ENCODE data around the gene SLC38A10. TPM values are rescaled to one million over a fixed set of nuclear protein-coding genes. Genes with fewer than 3 reads are reported as not detected.
A peak's percentile ranks its signal among the peaks of the same experiment; 100 is the strongest.

Gene SLC38A10
- 26.1 TPM for total RNA-seq

DNA sequence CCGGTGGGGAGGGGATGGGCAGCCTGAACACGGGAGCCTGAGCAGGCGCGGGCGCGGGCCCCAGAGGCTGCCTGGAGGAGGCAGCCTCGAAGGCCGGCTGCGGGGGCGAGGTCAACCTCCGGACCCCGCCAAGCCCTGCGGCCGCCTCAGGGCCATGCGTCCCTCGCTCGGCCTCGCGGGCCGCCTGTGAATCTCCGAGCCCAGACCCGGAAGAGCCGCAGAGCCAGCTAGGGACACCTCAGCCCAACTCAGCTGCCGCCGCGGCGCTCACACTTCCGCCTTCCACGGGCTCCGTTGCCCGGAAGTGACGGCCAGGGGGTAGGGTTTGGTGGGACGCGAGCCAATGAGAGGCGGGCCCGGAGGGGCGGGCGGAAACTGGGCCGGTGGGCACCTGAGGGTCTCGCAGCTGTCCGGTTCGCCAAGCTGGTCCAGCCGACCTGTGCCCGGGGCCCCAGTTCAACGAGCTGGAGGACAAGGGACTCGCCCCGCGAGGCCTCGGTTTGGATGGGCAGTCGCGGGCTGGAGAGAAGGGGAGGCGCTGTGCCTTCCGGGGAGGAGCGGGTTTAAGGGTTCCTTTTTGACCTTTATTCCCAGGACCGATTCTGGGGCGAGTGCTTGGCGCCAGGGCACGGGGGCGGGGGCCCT lies at the start of gene SLC38A10:
SLC38A10 (minus strand) TSS at position 277 of the 645 bp plus-strand sequence. CDS start 386 bp downstream, outside the sequence.
- Histone ChIP-seq H3K27me3 (ENCODE audit: control insufficient read depth in 3 of 3, insufficient read depth in 3 of 3, low read length in 3 of 3) (no peaks in the 10 kb centered on the region), H3K27ac (ENCODE audit: low read depth, low read length) (peak within 1 kb of the TSS; percentile 90), H3K9me3 (ENCODE audit: control insufficient read depth in 3 of 3, low read length in 3 of 3) (no peaks in the 10 kb centered on the region), H3K4me1 (ENCODE audit: control insufficient read depth in 3 of 3, insufficient read depth in 3 of 3, low read length in 3 of 3) (peaks cover 14 to 30% (median 19%) of the 10 kb centered on the region in 3 donors), H3K9ac (ENCODE audit: low read depth in 1 of 3, low read length in 3 of 3) (peak within 1 kb of the TSS; percentile 73 to 94 (median 93)), H3K4me3 (ENCODE audit: low read length in 3 of 3) (peak within 1 kb of the TSS; percentile 80 to 90 (median 84)), H3K36me3 (ENCODE audit: control insufficient read depth in 3 of 3, insufficient read depth in 3 of 3, low read length in 3 of 3) (peaks cover 0 to 4% (median 0%) of the 10 kb centered on the region in 3 donors)

DNA sequence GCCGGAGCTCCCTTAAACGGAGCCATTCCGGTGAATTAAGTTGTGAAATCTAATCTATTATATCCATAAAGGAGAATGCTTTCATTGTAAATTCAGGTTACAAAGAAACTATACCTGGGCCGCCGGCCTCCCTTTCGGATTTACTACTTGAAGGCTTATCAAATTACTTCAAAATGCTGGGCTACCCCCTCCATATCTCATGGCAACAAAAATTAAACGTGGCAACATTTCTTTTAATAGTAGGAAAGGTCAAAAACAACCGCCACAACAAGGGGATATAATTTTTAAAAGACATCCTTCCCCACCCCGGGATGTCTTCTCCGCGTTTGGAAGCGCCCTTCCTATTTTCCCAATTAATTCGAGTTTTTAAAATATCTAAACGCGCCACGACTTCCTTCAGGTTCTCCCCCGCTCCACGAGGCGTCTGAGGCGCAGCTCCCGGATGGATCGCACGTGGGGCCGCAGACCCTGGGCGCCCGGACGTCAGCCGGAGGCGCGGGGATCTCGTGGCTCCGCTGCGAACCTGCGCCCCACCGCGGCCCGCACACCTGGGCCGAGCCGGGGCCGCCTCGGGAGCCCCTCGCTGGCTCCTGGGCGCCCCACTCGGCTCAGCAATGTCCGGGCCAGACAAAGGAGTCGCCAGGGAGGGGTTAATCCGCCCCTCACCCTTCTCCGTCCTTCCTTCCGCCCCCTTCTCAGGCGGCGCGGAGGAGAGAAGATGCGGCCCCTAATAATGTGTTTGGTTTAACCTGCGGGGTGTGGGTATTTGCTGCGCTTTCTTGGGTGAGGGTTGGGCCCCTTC lies 47.4 kb upstream of the SLC38A10 start:
- peak overlapping the region; percentile 75 to 91 (median 82) for H3K4me3 ChIP-seq (ENCODE audit: low read length in 3 of 3)
- no peaks in the 10 kb centered on the region for H3K27me3 ChIP-seq (ENCODE audit: control insufficient read depth in 3 of 3, insufficient read depth in 3 of 3, low read length in 3 of 3)
- H3K27ac ChIP-seq (ENCODE audit: low read depth, low read length) = peak overlapping the region; percentile 97
- H3K9ac ChIP-seq (ENCODE audit: low read depth in 1 of 3, low read length in 3 of 3) = peak overlapping the region; percentile 90 to 97 (median 94)
- peaks cover 30 to 62% (median 37%) of the 10 kb centered on the region in 3 donors for H3K4me1 ChIP-seq (ENCODE audit: control insufficient read depth in 3 of 3, insufficient read depth in 3 of 3, low read length in 3 of 3)
- H3K9me3 ChIP-seq (ENCODE audit: control insufficient read depth in 3 of 3, low read length in 3 of 3) = no peaks in the 10 kb centered on the region
- no peaks in the 10 kb centered on the region for H3K36me3 ChIP-seq (ENCODE audit: control insufficient read depth in 3 of 3, insufficient read depth in 3 of 3, low read length in 3 of 3)

DNA sequence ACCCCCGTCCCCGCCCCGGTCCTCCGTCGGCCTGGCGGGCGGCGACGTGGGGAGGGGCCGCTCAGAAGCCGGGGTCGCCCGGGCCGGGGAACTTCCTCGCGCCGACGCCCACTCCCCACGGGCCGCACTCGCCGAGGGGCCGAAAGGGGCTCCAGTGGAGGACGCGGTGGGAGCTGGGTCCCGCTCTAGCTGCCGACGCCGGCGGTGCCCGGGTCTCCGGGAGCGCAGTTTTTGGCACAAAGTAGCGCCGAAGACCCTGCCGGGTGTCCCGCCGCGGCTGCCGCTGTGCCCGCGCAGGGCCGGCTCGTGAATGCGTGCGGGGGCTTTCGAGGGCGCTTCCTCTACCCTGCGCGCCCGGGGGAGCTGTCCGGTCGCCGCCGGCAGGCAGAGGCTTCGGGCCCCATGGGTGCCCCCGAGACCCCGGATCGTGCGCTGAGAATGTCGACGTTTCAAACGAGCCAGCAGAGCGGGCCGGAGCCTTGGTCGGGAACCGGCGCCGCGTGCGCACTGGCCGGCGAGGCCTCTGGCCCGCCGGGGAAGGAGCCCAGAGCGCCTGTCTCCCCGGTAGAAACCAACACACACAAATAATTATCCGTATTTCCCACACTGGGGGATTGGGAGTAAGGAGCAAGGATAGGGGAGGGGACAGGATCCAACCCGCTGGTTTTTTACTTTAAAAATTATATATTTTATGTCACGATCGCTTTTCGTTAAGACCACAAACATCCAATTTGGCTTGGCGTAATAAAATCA lies 46.6 kb upstream of the SLC38A10 start:
- peaks cover 32 to 64% (median 41%) of the 10 kb centered on the region in 3 donors for H3K4me1 ChIP-seq (ENCODE audit: control insufficient read depth in 3 of 3, insufficient read depth in 3 of 3, low read length in 3 of 3)
- H3K27me3 ChIP-seq (ENCODE audit: control insufficient read depth in 3 of 3, insufficient read depth in 3 of 3, low read length in 3 of 3) = no peaks in the 10 kb centered on the region

DNA sequence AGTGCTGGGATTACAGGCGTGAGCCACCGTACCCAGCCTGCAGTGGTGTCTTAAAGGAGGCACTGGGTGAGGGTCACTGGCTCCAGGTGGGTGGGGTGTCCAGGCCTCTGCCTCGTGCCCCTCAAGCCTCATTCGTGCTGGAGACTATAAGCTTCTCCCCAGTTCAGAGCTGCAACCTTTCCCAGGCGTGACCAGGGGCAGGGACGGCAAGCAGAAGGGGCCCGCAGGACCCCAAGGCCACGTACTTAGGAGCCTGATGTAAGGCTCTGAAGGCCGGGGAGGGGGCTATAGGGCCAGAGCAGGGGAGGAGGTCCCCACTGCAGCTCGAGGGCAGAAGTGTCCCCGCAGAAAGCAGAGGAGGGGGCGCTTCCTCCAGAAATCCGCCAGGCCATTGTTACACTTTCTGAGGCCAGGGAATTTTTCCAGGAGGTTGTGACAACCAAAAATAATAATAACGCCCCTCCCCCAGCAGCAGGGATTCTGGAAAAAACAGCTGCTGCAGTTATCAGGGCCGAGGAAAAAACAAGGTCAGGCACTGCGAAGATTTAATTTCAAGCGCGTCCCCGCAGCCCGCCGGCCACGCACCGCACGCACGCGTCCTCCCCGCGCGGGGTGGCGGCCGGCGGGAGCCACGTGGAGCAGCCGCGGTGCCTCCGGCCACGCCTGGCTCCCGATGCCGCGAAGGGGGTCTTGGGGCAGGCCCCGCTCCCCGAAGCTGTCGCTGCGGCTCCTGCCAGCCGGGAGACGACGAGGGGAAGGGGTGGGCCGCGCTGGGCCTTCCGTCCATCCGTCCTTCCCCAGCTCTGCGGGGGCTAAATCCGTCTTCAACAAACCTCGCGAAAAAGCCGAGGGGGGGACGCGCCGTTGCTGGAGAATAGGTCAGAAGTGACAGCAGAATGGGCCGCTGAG lies 45.8 kb upstream of the SLC38A10 start:
- H3K4me3 ChIP-seq (ENCODE audit: low read length in 3 of 3) = peak overlapping the region; percentile 43 to 91 (median 75)
- no peaks in the 10 kb centered on the region for H3K27me3 ChIP-seq (ENCODE audit: control insufficient read depth in 3 of 3, insufficient read depth in 3 of 3, low read length in 3 of 3)
- peak overlapping the region; percentile 97 for H3K27ac ChIP-seq (ENCODE audit: low read depth, low read length)
- H3K36me3 ChIP-seq (ENCODE audit: control insufficient read depth in 3 of 3, insufficient read depth in 3 of 3, low read length in 3 of 3) = no peaks in the 10 kb centered on the region
- no peaks in the 10 kb centered on the region for H3K9me3 ChIP-seq (ENCODE audit: control insufficient read depth in 3 of 3, low read length in 3 of 3)
- H3K4me1 ChIP-seq (ENCODE audit: control insufficient read depth in 3 of 3, insufficient read depth in 3 of 3, low read length in 3 of 3) = peaks cover 29 to 61% (median 39%) of the 10 kb centered on the region in 3 donors
- peak overlapping the region; percentile 70 to 97 (median 94) for H3K9ac ChIP-seq (ENCODE audit: low read depth in 1 of 3, low read length in 3 of 3)

More for the DNA sequence above, 46.6 kb upstream of the SLC38A10 start:
- Histone ChIP-seq H3K36me3 (ENCODE audit: control insufficient read depth in 3 of 3, insufficient read depth in 3 of 3, low read length in 3 of 3) (no peaks in the 10 kb centered on the region), H3K4me3 (ENCODE audit: low read length in 3 of 3) (peak overlapping the region; percentile 75 to 91 (median 82)), H3K9me3 (ENCODE audit: control insufficient read depth in 3 of 3, low read length in 3 of 3) (no peaks in the 10 kb centered on the region), H3K9ac (ENCODE audit: low read depth in 1 of 3, low read length in 3 of 3) (peak overlapping the region; percentile 70 to 97 (median 94)), H3K27ac (ENCODE audit: low read depth, low read length) (peak overlapping the region; percentile 97)

DNA sequence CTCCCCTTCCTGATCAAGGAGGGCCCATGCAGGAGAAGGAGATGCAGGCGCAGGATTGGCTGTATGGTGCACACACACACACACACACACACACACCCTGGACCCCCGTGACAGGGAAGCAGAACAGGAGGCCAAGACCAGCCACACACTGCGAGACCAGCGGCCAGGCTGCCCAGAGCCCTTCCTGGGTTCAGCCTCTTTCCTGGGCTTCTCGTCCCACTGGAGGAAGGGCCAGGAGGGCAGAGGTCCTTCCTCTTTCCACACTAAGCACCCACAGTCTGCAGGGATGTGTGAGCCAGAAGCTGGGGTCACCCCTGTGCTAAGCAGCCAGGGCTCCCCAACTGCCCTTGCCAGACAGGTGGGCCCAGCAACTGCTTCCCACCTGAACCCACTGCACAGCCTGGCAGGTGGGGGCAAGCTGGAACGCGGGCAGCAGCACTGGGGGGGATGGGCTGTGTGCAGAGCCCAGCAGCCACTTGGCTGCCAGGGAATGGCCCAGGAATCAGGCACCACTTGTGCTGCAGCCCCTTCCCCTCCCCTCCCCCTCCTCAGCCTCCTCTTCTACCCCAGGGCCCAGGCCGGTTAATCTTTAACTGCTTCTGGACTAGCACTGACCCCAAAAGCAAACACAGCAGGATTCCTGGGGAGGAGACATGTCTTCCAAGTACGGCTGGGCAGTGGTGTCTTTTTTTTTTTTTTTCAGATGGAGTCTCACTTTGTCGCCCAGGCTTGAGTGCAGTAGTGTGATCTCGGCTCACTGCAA lies 44.6 kb upstream of the SLC38A10 start:
- Histone ChIP-seq H3K4me1 (ENCODE audit: control insufficient read depth in 3 of 3, insufficient read depth in 3 of 3, low read length in 3 of 3) (peaks cover 35 to 66% (median 47%) of the 10 kb centered on the region in 3 donors), H3K9ac (ENCODE audit: low read depth in 1 of 3, low read length in 3 of 3) (peak overlapping the region in 1 of 3 donors; percentile 25)

DNA sequence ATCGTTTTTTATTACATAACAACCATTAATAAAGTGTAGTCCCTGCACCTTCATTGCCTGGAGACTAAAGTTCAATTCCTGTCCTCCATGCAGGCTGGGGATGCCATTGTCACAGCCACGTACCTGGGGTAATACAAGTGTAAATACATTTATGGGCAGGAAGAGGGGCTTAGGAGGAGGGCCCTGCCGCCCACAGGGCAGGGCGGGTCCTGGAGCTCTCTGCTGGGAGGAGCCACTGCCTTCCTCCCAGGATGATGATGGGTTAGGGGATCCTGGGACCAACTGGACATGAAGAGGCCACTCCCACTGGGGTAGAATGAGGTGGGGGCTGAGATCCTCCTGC lies 44.1 kb upstream of the SLC38A10 start:
- no peak overlapping the region for H3K27ac ChIP-seq (ENCODE audit: low read depth, low read length)
- H3K9ac ChIP-seq (ENCODE audit: low read depth in 1 of 3, low read length in 3 of 3) = peak overlapping the region in 1 of 3 donors; percentile 25
- H3K27me3 ChIP-seq (ENCODE audit: control insufficient read depth in 3 of 3, insufficient read depth in 3 of 3, low read length in 3 of 3) = no peaks in the 10 kb centered on the region
- H3K4me1 ChIP-seq (ENCODE audit: control insufficient read depth in 3 of 3, insufficient read depth in 3 of 3, low read length in 3 of 3) = peaks cover 40 to 66% (median 53%) of the 10 kb centered on the region in 3 donors
- H3K9me3 ChIP-seq (ENCODE audit: control insufficient read depth in 3 of 3, low read length in 3 of 3) = no peaks in the 10 kb centered on the region
- no peak overlapping the region for H3K4me3 ChIP-seq (ENCODE audit: low read length in 3 of 3)
- H3K36me3 ChIP-seq (ENCODE audit: control insufficient read depth in 3 of 3, insufficient read depth in 3 of 3, low read length in 3 of 3) = no peaks in the 10 kb centered on the region

More for the DNA sequence above, 44.6 kb upstream of the SLC38A10 start:
- Histone ChIP-seq H3K9me3 (ENCODE audit: control insufficient read depth in 3 of 3, low read length in 3 of 3) (no peaks in the 10 kb centered on the region), H3K36me3 (ENCODE audit: control insufficient read depth in 3 of 3, insufficient read depth in 3 of 3, low read length in 3 of 3) (no peaks in the 10 kb centered on the region), H3K27me3 (ENCODE audit: control insufficient read depth in 3 of 3, insufficient read depth in 3 of 3, low read length in 3 of 3) (no peaks in the 10 kb centered on the region), H3K4me3 (ENCODE audit: low read length in 3 of 3) (peak overlapping the region in 1 of 3 donors; percentile 2), H3K27ac (ENCODE audit: low read depth, low read length) (no peak overlapping the region)

DNA sequence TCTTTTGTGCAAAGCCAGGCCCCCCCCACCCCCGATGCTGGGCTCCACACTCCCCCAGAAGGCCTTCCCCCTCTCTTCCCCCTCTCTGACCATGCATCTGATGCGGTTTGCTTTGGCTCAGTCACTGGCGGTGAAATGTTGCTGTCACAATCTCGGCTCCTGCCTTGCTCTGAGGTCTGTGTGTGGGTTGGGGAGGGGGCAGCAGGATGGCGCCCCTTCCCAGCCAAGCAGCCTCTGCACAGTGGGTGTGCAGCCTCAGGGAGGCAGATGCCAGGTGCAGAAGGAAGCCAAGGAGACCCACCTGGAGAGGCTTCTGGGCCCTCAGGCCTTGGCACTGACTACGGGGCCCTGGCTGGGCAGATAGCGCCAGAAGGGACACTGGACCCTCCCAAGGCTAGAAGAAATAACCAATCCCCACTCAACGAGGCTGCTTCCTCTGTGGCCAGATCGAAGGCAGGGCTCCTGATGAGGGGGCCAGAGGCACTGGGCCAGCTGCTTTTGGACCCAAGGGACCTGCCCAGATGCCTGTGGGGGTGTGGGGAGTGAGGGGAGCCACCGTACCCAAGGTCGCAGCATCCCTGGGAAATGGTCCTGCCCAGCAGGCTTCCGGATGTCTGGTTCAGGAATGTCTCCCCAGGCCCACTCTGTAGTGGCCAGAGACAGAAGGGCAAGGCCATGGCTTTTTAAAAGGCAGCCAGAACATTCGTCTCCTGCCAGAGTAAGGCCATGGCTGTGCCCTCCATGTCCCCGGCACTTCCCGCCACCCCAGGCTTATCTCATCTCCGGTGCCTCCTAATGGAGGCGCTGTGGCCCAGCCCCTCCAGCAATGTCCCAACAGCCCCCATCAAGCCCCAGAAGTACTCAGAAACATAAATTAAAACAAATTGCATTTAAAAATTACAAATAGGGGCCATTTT lies 43.4 kb upstream of the SLC38A10 start:
- H3K4me3 ChIP-seq (ENCODE audit: low read length in 3 of 3) = no peak overlapping the region
- H3K27ac ChIP-seq (ENCODE audit: low read depth, low read length) = peak overlapping the region; percentile 40
- H3K9me3 ChIP-seq (ENCODE audit: control insufficient read depth in 3 of 3, low read length in 3 of 3) = no peaks in the 10 kb centered on the region
- no peaks in the 10 kb centered on the region for H3K36me3 ChIP-seq (ENCODE audit: control insufficient read depth in 3 of 3, insufficient read depth in 3 of 3, low read length in 3 of 3)
- no peaks in the 10 kb centered on the region for H3K27me3 ChIP-seq (ENCODE audit: control insufficient read depth in 3 of 3, insufficient read depth in 3 of 3, low read length in 3 of 3)
- peaks cover 45 to 70% (median 55%) of the 10 kb centered on the region in 3 donors for H3K4me1 ChIP-seq (ENCODE audit: control insufficient read depth in 3 of 3, insufficient read depth in 3 of 3, low read length in 3 of 3)
- H3K9ac ChIP-seq (ENCODE audit: low read depth in 1 of 3, low read length in 3 of 3) = peak overlapping the region in 1 of 3 donors; percentile 33

DNA sequence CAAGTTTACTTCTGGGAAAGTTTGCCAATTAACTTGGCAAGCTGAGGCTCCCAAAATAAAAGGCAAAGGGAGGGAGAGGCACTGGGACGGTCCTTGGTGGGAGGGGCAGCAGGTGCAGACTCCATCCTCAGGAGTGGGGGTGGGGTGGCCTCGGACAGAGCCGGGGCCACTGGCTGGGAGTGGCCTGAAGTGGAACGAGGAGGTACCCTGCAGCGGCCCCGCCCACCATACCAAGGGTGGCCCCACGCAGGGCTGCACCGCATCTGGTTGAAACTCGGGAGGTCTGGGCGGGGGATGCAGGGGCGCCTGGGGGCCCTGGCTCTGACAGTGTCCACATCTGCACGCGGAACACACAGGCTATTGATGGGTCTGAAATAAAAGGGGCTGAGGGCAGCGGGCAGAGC lies 42.4 kb upstream of the SLC38A10 start:
- Histone ChIP-seq H3K4me1 (ENCODE audit: control insufficient read depth in 3 of 3, insufficient read depth in 3 of 3, low read length in 3 of 3) (peaks cover 44 to 63% (median 54%) of the 10 kb centered on the region in 3 donors), H3K9ac (ENCODE audit: low read depth in 1 of 3, low read length in 3 of 3) (no peak overlapping the region), H3K4me3 (ENCODE audit: low read length in 3 of 3) (no peak overlapping the region), H3K9me3 (ENCODE audit: control insufficient read depth in 3 of 3, low read length in 3 of 3) (no peaks in the 10 kb centered on the region), H3K36me3 (ENCODE audit: control insufficient read depth in 3 of 3, insufficient read depth in 3 of 3, low read length in 3 of 3) (no peaks in the 10 kb centered on the region), H3K27me3 (ENCODE audit: control insufficient read depth in 3 of 3, insufficient read depth in 3 of 3, low read length in 3 of 3) (no peaks in the 10 kb centered on the region), H3K27ac (ENCODE audit: low read depth, low read length) (no peak overlapping the region)

Measured in skeletal muscle tissue (tissue), 4 donors.